H1 (cell line): ENCODE measurements around the gene ZNF101.

ENCODE experiments used
- CBX8 ChIP-seq: fragments of 300-800, 300-1000 bp; sonication (generic); IDR thresholded peaks from 2 replicates; pipeline ENCODE4 v1.7.1; 2016; ENCODE audit warnings: low read depth, low read length, borderline replicate concordance
- CREB1 ChIP-seq: IDR thresholded peaks from 2 replicates; pipeline ENCODE4 v1.6.1; 2012; ENCODE audit warnings: inconsistent platforms
- EGR1 ChIP-seq: IDR thresholded peaks from 2 replicates; pipeline ENCODE4 v1.6.1; 2011; ENCODE audit warnings: low read depth, low read length, borderline replicate concordance
- EP300 ChIP-seq, 2 experiments: IDR thresholded peaks; 1 replicate in 1 of 2; 2 replicates in 1 of 2; pipeline ENCODE4 v1.6.1; 2011 to 2012; ENCODE audit warnings: low read depth in 2 of 2, low read length in 2 of 2, mild to moderate bottlenecking in 2 of 2, borderline replicate concordance in 1 of 2, inconsistent platforms in 1 of 2, moderate library complexity in 1 of 2
- EZH2 ChIP-seq: fragments of 200-600 bp; sonication (generic); IDR thresholded peaks from 2 replicates; pipeline ENCODE4 v1.7.1; 2012; ENCODE audit warnings: low read depth, mild to moderate bottlenecking, moderate library complexity, low read length, inconsistent platforms; ENCODE audit not compliant: severe bottlenecking
- HDAC2 ChIP-seq, 2 experiments: fragments of 300-600 bp in 1 of 2; sonication (generic) in 1 of 2; IDR thresholded peaks; 2 replicates each; pipeline ENCODE4 v1.6.1; 2011 to 2012; ENCODE audit warnings: low read depth in 2 of 2, low read length in 2 of 2, mild to moderate bottlenecking in 2 of 2, moderate library complexity in 2 of 2, borderline replicate concordance in 1 of 2, inconsistent platforms in 1 of 2
- JUN ChIP-seq: IDR thresholded peaks from 2 replicates; pipeline ENCODE4 v1.6.1; 2011; ENCODE audit warnings: low read depth, mild to moderate bottlenecking, improper control_type of control experiment, low read length
- JUND ChIP-seq: IDR thresholded peaks from 2 replicates; pipeline ENCODE4 v1.6.1; 2011; ENCODE audit warnings: mild to moderate bottlenecking, improper control_type of control experiment, low read length
- NRF1 ChIP-seq: IDR thresholded peaks from 2 replicates; pipeline ENCODE4 v1.6.1; 2011; ENCODE audit warnings: mild to moderate bottlenecking, low read depth, low read length, improper control_type of control experiment
- POLR2A ChIP-seq, 2 experiments: IDR thresholded peaks; 1 replicate in 1 of 2; 2 replicates in 1 of 2; pipeline ENCODE4 v1.6.1; 2011; ENCODE audit warnings: low read depth in 2 of 2, low read length in 2 of 2, mild to moderate bottlenecking in 2 of 2; ENCODE audit errors: control extremely low read depth in 1 of 2
- POLR2AphosphoS5 ChIP-seq: IDR thresholded peaks from 2 replicates; pipeline ENCODE4 v1.6.1; 2011; ENCODE audit warnings: low read depth, low read length
- TF ChIP-seq, protein P1 (sequence below): IDR thresholded peaks from 2 replicates; pipeline ENCODE4 v1.6.1; 2012; ENCODE audit warnings: inconsistent platforms
- TF ChIP-seq, protein P2 (sequence below), 3 experiments: IDR thresholded peaks; 1 replicate in 2 of 3; 2 replicates in 1 of 3; pipeline versions ENCODE4 v1.5.1 to v1.6.1; 2011; ENCODE audit warnings: low read length in 3 of 3, mild to moderate bottlenecking in 3 of 3, inconsistent platforms in 2 of 3, low read depth in 1 of 3, moderate library complexity in 1 of 3; ENCODE audit not compliant: insufficient read depth in 1 of 3; ENCODE audit errors: control extremely low read depth in 1 of 3

DNA sequence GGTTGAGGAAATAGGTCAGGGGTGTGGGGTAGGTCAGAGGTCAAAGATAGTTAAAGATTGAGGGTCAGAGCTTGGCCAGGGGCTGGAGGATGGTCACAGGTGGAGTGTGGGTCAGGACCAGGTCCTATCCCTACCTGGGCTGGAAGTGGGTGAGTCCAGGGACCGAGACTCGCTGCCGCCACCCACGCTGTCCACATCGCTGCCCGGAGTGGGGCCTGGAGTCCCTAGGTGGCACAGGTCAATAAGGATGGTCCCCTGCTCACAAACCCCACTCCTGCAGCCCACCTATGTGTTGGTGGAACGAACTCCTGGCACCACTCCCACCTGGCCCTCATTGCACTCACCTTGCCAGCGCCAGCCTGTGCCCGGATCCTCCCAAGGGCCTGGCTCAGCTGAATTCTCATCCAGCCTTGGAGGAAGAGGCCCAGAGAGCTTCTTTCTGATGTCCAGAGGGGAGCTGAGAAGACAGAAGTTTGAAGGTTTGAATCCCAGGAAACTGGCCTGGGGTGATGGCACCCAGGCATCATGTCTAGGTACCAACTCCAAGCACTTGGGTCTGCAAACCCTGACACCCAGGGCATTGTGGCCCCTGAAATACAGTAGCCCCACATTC lies 32.0 kb upstream of the ZNF101 start:
- TF ChIP-seq, protein P1, sequence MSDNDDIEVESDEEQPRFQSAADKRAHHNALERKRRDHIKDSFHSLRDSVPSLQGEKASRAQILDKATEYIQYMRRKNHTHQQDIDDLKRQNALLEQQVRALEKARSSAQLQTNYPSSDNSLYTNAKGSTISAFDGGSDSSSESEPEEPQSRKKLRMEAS = no peak
- TF ChIP-seq, protein P2, sequence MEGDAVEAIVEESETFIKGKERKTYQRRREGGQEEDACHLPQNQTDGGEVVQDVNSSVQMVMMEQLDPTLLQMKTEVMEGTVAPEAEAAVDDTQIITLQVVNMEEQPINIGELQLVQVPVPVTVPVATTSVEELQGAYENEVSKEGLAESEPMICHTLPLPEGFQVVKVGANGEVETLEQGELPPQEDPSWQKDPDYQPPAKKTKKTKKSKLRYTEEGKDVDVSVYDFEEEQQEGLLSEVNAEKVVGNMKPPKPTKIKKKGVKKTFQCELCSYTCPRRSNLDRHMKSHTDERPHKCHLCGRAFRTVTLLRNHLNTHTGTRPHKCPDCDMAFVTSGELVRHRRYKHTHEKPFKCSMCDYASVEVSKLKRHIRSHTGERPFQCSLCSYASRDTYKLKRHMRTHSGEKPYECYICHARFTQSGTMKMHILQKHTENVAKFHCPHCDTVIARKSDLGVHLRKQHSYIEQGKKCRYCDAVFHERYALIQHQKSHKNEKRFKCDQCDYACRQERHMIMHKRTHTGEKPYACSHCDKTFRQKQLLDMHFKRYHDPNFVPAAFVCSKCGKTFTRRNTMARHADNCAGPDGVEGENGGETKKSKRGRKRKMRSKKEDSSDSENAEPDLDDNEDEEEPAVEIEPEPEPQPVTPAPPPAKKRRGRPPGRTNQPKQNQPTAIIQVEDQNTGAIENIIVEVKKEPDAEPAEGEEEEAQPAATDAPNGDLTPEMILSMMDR (IDR thresholded peaks at IDR 0.05; ENCODE audit: control extremely low read depth in 1 of 3, insufficient read depth in 1 of 3, low read depth in 1 of 3, low read length in 3 of 3) = no peak
- no peak for TF ChIP-seq JUND
- TF ChIP-seq EZH2 = no peak
- no peak for TF ChIP-seq CREB1
- no peak for TF ChIP-seq EGR1
- no peak for TF ChIP-seq EP300 (IDR thresholded peaks at IDR 0.05; ENCODE audit: borderline replicate concordance in 1 of 2, low read depth in 2 of 2, low read length in 2 of 2)
- no peak for TF ChIP-seq CBX8
- no peak for TF ChIP-seq JUN
- no peak for TF ChIP-seq POLR2AphosphoS5
- no peak for TF ChIP-seq POLR2A (IDR thresholded peaks at IDR 0.05; ENCODE audit: control extremely low read depth in 1 of 2, low read depth in 2 of 2, low read length in 2 of 2)
- no peak for TF ChIP-seq NRF1
- no peak for TF ChIP-seq HDAC2 (IDR thresholded peaks at IDR 0.05; ENCODE audit: borderline replicate concordance in 1 of 2, low read depth in 2 of 2, low read length in 2 of 2)
